HEK293 (cell line): ENCODE results near the gene TNFRSF25.

Experiments used
- CTCF ChIA-PET: fragments of 350-600 bp; formaldehyde crosslinking; extraction: SDS; loops from one replicate; lab custom pipeline; 2021; ENCODE audit warnings: antibody characterized with exemption; lab: Yijun Ruan, JAX
- POLR2A ChIA-PET: fragments of 300-600 bp; formaldehyde crosslinking; extraction: SDS; loops from one replicate; lab custom pipeline; 2020; ENCODE audit warnings: antibody characterized with exemption, inconsistent platforms; lab: Yijun Ruan, JAX
- H3K27ac ChIP-seq: fragments of 200-500 bp; sonication (Bioruptor generic); 2 replicates; pipeline ENCODE4 v1.5.1; 2014; ENCODE audit warnings: low read depth, low read length, control low read depth, inconsistent platforms; ENCODE audit errors: extremely low read depth
- H3K36me3 ChIP-seq, 2 experiments: fragments of 200-500 bp in 1 of 2; sonication (Bioruptor generic) in 1 of 2; 1 replicate in 1 of 2; 2 replicates in 1 of 2; pipeline ENCODE4 v1.5.1; 2014 to 2017; ENCODE audit warnings: inconsistent platforms in 2 of 2, low read length in 2 of 2; ENCODE audit not compliant: control insufficient read depth in 2 of 2, insufficient read depth in 1 of 2
- H3K4me1 ChIP-seq: fragments of 200-500 bp; sonication (Bioruptor generic); 2 replicates; pipeline ENCODE4 v1.5.1; 2014; ENCODE audit warnings: mild to moderate bottlenecking, low read length, inconsistent platforms; ENCODE audit not compliant: control insufficient read depth, insufficient read depth
- H3K4me3 ChIP-seq: 2 replicates; pipeline ENCODE4 v1.5.1; 2011; ENCODE audit warnings: low read depth, mild to moderate bottlenecking, control low read depth, low read length, moderate library complexity
- H3K9me3 ChIP-seq: fragments of 200-500 bp; sonication (Bioruptor generic); 2 replicates; pipeline ENCODE4 v1.5.1; 2014; ENCODE audit warnings: low read depth, low read length, inconsistent platforms; ENCODE audit not compliant: control insufficient read depth, insufficient read depth
- ZBTB1 ChIP-seq: fragments of 450-650 bp; formaldehyde crosslinking; IDR thresholded peaks from 2 replicates; pipeline ENCODE4 v1.5.1; 2016; ENCODE audit warnings: missing biosample characterization, missing genetic modification characterization
- ZNF169 ChIP-seq: fragments of 450-650 bp; formaldehyde crosslinking; IDR thresholded peaks from 2 replicates; pipeline ENCODE4 v1.5.1; 2016; ENCODE audit warnings: missing biosample characterization, missing genetic modification characterization
- ZNF202 ChIP-seq: fragments of 450-650 bp; formaldehyde crosslinking; IDR thresholded peaks from 2 replicates; pipeline ENCODE4 v1.5.1; 2016; ENCODE audit warnings: missing biosample characterization, missing genetic modification characterization, borderline replicate concordance
- ZNF266 ChIP-seq: fragments of 450-650 bp; formaldehyde crosslinking; IDR thresholded peaks from 2 replicates; pipeline ENCODE4 v1.5.1; 2016; ENCODE audit warnings: missing biosample characterization, missing genetic modification characterization, low read depth
- ZNF423 ChIP-seq: fragments of 450-650 bp; formaldehyde crosslinking; IDR thresholded peaks from 2 replicates; pipeline ENCODE4 v1.5.1; 2016; ENCODE audit warnings: missing biosample characterization, missing genetic modification characterization
- ZNF623 ChIP-seq: fragments of 450-650 bp; formaldehyde crosslinking; IDR thresholded peaks from 2 replicates; pipeline ENCODE4 v1.5.1; 2016; ENCODE audit warnings: missing biosample characterization, missing genetic modification characterization
- ZNF626 ChIP-seq: fragments of 450-650 bp; sonication (Bioruptor Pico); formaldehyde crosslinking; IDR thresholded peaks from 2 replicates; pipeline ENCODE4 v1.5.1; 2018; ENCODE audit warnings: missing biosample characterization, missing genetic modification characterization, inconsistent platforms
- ZNF677 ChIP-seq: fragments of 450-650 bp; IDR thresholded peaks from 2 replicates; pipeline ENCODE4 v1.5.0; 2018; ENCODE audit warnings: missing biosample characterization, mild to moderate bottlenecking, missing genetic modification characterization, moderate library complexity
- ZNF830 ChIP-seq: fragments of 450-650 bp; IDR thresholded peaks from 2 replicates; pipeline ENCODE4 v1.5.0; 2018; ENCODE audit warnings: missing biosample characterization, missing genetic modification characterization, low read depth, mild to moderate bottlenecking, moderate library complexity
- TF ChIP-seq, protein P1 (sequence below): fragments of 450-650 bp; formaldehyde crosslinking; IDR thresholded peaks from 2 replicates; pipeline ENCODE4 v1.5.1; 2016; ENCODE audit warnings: missing biosample characterization, missing genetic modification characterization
- TF ChIP-seq, protein P2 (sequence below): fragments of 450-650 bp; formaldehyde crosslinking; IDR thresholded peaks from 2 replicates; pipeline ENCODE4 v1.5.1; 2016; ENCODE audit warnings: missing biosample characterization, missing genetic modification characterization

Gene TNFRSF25

DNA sequence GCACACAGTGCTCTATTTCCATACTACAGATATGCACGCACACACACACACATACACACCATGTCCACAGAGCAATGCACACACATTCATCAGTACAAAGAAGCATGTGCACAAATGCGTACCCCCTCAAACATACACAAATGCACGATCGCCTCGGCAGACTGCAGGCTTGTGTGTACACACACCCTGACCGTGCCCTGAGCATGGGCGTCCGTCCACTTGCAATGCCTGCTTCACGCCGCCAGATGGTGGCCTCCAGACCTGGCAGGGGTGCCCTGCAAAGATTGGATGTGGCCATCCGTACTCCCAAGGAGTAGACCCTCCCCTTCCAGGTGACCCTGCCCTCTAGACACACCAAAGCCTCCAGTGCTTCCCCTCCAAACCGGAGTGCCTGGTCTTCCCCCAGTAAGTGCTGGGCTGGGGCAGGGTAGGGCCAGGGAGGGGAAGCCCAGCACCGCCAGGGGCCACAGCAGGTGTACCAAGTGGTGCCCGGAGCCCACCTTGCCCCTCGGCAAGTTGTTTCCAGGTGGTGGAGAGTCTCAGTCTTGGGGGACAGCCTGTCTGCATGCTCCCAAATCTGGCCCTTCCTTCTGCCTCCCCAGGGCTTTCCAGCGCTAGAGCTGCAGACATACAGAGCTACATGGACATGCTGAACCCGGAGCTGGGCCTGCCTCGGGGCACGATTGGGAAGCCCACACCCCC, 20.8 kb downstream of the TNFRSF25 start (continued):
- TF ChIP-seq, protein P1, sequence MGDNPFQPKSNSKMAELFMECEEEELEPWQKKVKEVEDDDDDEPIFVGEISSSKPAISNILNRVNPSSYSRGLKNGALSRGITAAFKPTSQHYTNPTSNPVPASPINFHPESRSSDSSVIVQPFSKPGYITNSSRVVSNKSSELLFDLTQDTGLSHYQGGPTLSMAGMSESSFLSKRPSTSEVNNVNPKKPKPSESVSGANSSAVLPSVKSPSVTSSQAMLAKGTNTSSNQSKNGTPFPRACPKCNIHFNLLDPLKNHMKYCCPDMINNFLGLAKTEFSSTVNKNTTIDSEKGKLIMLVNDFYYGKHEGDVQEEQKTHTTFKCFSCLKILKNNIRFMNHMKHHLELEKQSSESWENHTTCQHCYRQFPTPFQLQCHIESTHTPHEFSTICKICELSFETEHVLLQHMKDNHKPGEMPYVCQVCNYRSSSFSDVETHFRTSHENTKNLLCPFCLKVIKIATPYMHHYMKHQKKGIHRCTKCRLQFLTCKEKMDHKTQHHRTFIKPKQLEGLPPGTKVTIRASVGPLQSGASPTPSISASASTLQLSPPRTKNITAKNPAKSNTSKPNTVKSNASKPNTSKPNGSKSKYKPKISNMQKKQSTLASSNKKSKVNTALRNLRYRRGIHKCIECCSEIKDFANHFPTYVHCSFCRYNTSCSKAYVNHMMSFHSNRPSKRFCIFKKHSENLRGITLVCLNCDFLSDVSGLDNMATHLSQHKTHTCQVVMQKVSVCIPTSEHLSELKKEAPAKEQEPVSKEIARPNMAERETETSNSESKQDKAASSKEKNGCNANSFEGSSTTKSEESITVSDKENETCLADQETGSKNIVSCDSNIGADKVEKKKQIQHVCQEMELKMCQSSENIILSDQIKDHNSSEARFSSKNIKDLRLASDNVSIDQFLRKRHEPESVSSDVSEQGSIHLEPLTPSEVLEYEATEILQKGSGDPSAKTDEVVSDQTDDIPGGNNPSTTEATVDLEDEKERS (tag by site-specific recombination) = no peak
- TF ChIP-seq ZNF623 (no peak), ZNF169 (tag by site-specific recombination) (no peak), ZNF626 (tag by site-specific recombination) (no peak), ZNF677 (tag by site-specific recombination) (no peak)

- Histone ChIP-seq H3K27ac (no peak overlapping the region), H3K36me3 (no peaks in the 10 kb centered on the region), H3K4me1 (no peaks in the 10 kb centered on the region), H3K4me3 (no peak overlapping the region), H3K9me3 (no peaks in the 10 kb centered on the region)
- ChIA-PET POLR2A (no interaction called here), CTCF (interaction anchor here (8.7 kb wide), 1 partner anchor 23 kb away, joined by 117 read pairs; the partner anchor contains the start of gene HES2)
- TF ChIP-seq ZNF169 (tag by site-specific recombination) (no peak), ZBTB1 (no peak), ZNF266 (no peak), ZNF830 (tag by site-specific recombination) (no peak)
- TF ChIP-seq, protein P2, sequence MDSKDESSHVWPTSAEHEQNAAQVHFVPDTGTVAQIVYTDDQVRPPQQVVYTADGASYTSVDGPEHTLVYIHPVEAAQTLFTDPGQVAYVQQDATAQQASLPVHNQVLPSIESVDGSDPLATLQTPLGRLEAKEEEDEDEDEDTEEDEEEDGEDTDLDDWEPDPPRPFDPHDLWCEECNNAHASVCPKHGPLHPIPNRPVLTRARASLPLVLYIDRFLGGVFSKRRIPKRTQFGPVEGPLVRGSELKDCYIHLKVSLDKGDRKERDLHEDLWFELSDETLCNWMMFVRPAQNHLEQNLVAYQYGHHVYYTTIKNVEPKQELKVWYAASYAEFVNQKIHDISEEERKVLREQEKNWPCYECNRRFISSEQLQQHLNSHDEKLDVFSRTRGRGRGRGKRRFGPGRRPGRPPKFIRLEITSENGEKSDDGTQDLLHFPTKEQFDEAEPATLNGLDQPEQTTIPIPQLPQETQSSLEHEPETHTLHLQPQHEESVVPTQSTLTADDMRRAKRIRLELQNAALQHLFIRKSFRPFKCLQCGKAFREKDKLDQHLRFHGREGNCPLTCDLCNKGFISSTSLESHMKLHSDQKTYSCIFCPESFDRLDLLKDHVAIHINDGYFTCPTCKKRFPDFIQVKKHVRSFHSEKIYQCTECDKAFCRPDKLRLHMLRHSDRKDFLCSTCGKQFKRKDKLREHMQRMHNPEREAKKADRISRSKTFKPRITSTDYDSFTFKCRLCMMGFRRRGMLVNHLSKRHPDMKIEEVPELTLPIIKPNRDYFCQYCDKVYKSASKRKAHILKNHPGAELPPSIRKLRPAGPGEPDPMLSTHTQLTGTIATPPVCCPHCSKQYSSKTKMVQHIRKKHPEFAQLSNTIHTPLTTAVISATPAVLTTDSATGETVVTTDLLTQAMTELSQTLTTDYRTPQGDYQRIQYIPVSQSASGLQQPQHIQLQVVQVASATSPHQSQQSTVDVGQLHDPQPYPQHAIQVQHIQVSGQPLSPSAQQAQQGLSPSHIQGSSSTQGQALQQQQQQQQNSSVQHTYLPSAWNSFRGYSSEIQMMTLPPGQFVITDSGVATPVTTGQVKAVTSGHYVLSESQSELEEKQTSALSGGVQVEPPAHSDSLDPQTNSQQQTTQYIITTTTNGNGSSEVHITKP (tag by site-specific recombination) = no peak
Measured at GRCh38 chr1:6444377-6444776, 21.6 kb downstream of the TNFRSF25 start.

GRCh38 chr1:6443339-6444115, 22.4 kb downstream of the TNFRSF25 start:
- no peak for TF ChIP-seq ZNF202 (tag by site-specific recombination)
- peak; percentile 81 for TF ChIP-seq ZNF423 (tag by site-specific recombination)
- POLR2A ChIA-PET = no interaction called here
- CTCF ChIA-PET = interaction anchor here (0.6 to 8.7 kb wide), 4 partner anchors 23 to 769 kb away, joined by 3 to 117 read pairs (median 3); partner anchors contain the start of gene HES2

More at GRCh38 chr1:6443339-6444115, 22.4 kb downstream of the TNFRSF25 start:
- H3K4me1 ChIP-seq = no peaks in the 10 kb centered on the region
- no peaks in the 10 kb centered on the region for H3K36me3 ChIP-seq
- no peak overlapping the region for H3K27ac ChIP-seq
- no peak overlapping the region for H3K4me3 ChIP-seq
- no peaks in the 10 kb centered on the region for H3K9me3 ChIP-seq
